A549 (cell line): ENCODE data around the gene DMRT1. TPM values are rescaled to one million over a fixed set of nuclear protein-coding genes. Genes with fewer than 3 reads are reported as not detected.

Experiments used
- ATAC-seq, 2 experiments: fragments of 200-7000 bp in 1 of 2; fragments of >200 bp in 1 of 2; cut with Nextera tagmentation in 1 of 2; cut with Tn5 transposase in 1 of 2; 3 replicates each; pipeline versions ENCODE4 v1.8.0 to v1.9.1; 2018 to 2020; ENCODE audit warnings: mild to moderate bottlenecking in 1 of 2, moderate library complexity in 1 of 2
- CTCF ChIA-PET: fragments of 300-600 bp; sonication (Branson Sonifier 250); formaldehyde crosslinking; extraction: SDS; loops from one replicate; lab custom pipeline; 2021; ENCODE audit warnings: antibody characterized with exemption, inconsistent platforms; lab: Yijun Ruan, JAX
- POLR2A ChIA-PET: fragments of 350-600 bp; formaldehyde crosslinking; extraction: SDS; loops from one replicate; lab custom pipeline; 2021; ENCODE audit warnings: antibody characterized with exemption, inconsistent platforms; lab: Yijun Ruan, JAX
- DNase-seq, 2 experiments: peaks; one replicate each; pipeline versions ENCODE4 v3.0.0 to v3.0.0-alpha.2; 2011 to 2016; ENCODE audit warnings: low read depth in 1 of 2, low spot score in 1 of 2
- FAIRE-seq: peaks from 2 replicates; lab custom pipeline; 2011; peaks lifted over from hg19 to GRCh38; lab: Jason Lieb, UNC
- H3K27ac ChIP-seq, 2 experiments: fragments of >200 bp; sonication (Bioruptor Twin); formaldehyde crosslinking; 3 replicates each; pipeline ENCODE4 v1.5.1; 2016 to 2017
- H3K4me1 ChIP-seq: fragments of >200 bp; sonication (Bioruptor Twin); formaldehyde crosslinking; 3 replicates; pipeline ENCODE4 v1.6.1; 2016
- H3K4me2 ChIP-seq: fragments of >200 bp; sonication (Bioruptor Twin); formaldehyde crosslinking; 3 replicates; pipeline ENCODE4 v1.6.1; 2016
- H3K4me3 ChIP-seq: fragments of >200 bp; sonication (Bioruptor Twin); formaldehyde crosslinking; 3 replicates; pipeline ENCODE4 v1.5.1; 2016
- H3K9me3 ChIP-seq: fragments of >200 bp; sonication (Bioruptor Twin); formaldehyde crosslinking; 3 replicates; pipeline ENCODE4 v1.6.1; 2016
- BHLHE40 ChIP-seq: IDR thresholded peaks from 2 replicates; pipeline ENCODE4 v1.6.1; 2012; ENCODE audit warnings: low read depth, low read length, inconsistent platforms
- CEBPB ChIP-seq, 2 experiments: fragments of >200 bp in 1 of 2; sonication (Bioruptor Twin) in 1 of 2; formaldehyde crosslinking in 1 of 2; IDR thresholded peaks; 2 replicates each; pipeline ENCODE4 v1.6.1; 2012 to 2016
- ELK1 ChIP-seq: fragments of 150-350 bp; IDR thresholded peaks from 2 replicates; pipeline ENCODE4 v1.6.1; 2014; ENCODE audit warnings: low read depth, mild to moderate bottlenecking, low read length
- FOSB ChIP-seq: fragments of 250-450 bp; sonication (Bioruptor Pico); IDR thresholded peaks from 2 replicates; pipeline ENCODE4 v1.5.0; 2020; ENCODE audit warnings: mild to moderate bottlenecking, moderate library complexity
- FOSL2 ChIP-seq, 2 experiments: fragments of 450-650 bp in 1 of 2; fragments of >200 bp in 1 of 2; sonication (Bioruptor Twin) in 1 of 2; formaldehyde crosslinking; IDR thresholded peaks; 2 replicates each; pipeline versions ENCODE4 v1.5.0 to v1.6.1; 2016 to 2020; ENCODE audit warnings: mild to moderate bottlenecking in 1 of 2, moderate library complexity in 1 of 2
- HEYL ChIP-seq: fragments of 250-450 bp; sonication (Bioruptor Pico); IDR thresholded peaks from 2 replicates; pipeline ENCODE4 v1.8.0; 2021; ENCODE audit warnings: mild to moderate bottlenecking, moderate library complexity
- KDM1A ChIP-seq: fragments of 200-600 bp; sonication (generic); IDR thresholded peaks from 2 replicates; pipeline ENCODE4 v1.6.1; 2016; ENCODE audit warnings: low read depth, mild to moderate bottlenecking
- MAFK ChIP-seq: fragments of 450-650 bp; IDR thresholded peaks from 2 replicates; pipeline ENCODE4 v1.6.1; 2014; ENCODE audit not compliant: partially characterized antibody
- MYC ChIP-seq: IDR thresholded peaks from 2 replicates; pipeline ENCODE4 v1.6.1; 2012; ENCODE audit warnings: mild to moderate bottlenecking, inconsistent platforms, low read length, improper control_type of control experiment, borderline replicate concordance
- NFE2L2 ChIP-seq: fragments of 150-350 bp; conservative IDR thresholded peaks from 2 replicates; pipeline ENCODE4 v1.6.1; 2014; ENCODE audit warnings: low read length
- NR3C1 ChIP-seq: fragments of >200 bp; sonication (Bioruptor Twin); formaldehyde crosslinking; IDR thresholded peaks from 3 replicates; pipeline ENCODE4 v1.6.1; 2017
- PHF8 ChIP-seq: fragments of 200-600 bp; sonication (generic); IDR thresholded peaks from 2 replicates; pipeline ENCODE4 v1.6.1; 2016; ENCODE audit warnings: low read depth, mild to moderate bottlenecking, antibody characterized with exemption, moderate library complexity, borderline replicate concordance
- RCOR1 ChIP-seq: fragments of 150-350 bp; IDR thresholded peaks from 2 replicates; pipeline ENCODE4 v1.6.1; 2014; ENCODE audit warnings: antibody characterized with exemption, low read length, low read depth
- SREBF2 ChIP-seq: fragments of 450-650 bp; IDR thresholded peaks from 2 replicates; pipeline ENCODE4 v1.6.1; 2014; ENCODE audit warnings: mild to moderate bottlenecking, moderate library complexity
- ZC3H11A ChIP-seq: fragments of 450-650 bp; IDR thresholded peaks from 2 replicates; pipeline ENCODE4 v1.6.1; 2014; ENCODE audit warnings: antibody characterized with exemption, mild to moderate bottlenecking
- ZNF302 ChIP-seq: fragments of 250-450 bp; sonication (Bioruptor Pico); IDR thresholded peaks from 2 replicates; pipeline ENCODE4 v1.9.0; 2021; ENCODE audit warnings: inconsistent platforms, mild to moderate bottlenecking, moderate library complexity
- ZSCAN20 ChIP-seq: fragments of 250-450 bp; sonication (Bioruptor Pico); IDR thresholded peaks from 2 replicates; pipeline ENCODE4 v1.8.0; 2022; ENCODE audit warnings: mild to moderate bottlenecking, moderate library complexity
- WGBS: methylation state at CpG from one replicate; pipeline ENCODE4 v1.1.6; 2017; ENCODE audit errors: missing lambda C conversion rate; 5-methylcytosine and 5-hydroxymethylcytosine counted together
- polyA plus RNA-seq, 4 experiments: library from polyadenylated mRNA; depleted of rRNA in 3 of 4; stranded (reverse); fragments of >200 nt; fragmentation: RNase III in 1 of 4; extraction: RNeasy Plus Mini Kit Qiagen cat#74134 plus additional on column Dnase treatment in 1 of 4; gene quantifications; 2 replicates in 3 of 4; 3 replicates in 1 of 4; pipeline ENCODE4 v1.2.3, GENCODE V29; 2011 to 2017
- TF ChIP-seq, protein P1 (sequence below): fragments of 200-600 bp; sonication (generic); IDR thresholded peaks from 2 replicates; pipeline ENCODE4 v1.6.1; 2016; ENCODE audit warnings: antibody characterized with exemption, mild to moderate bottlenecking, moderate library complexity
- TF ChIP-seq, protein P2 (sequence below): IDR thresholded peaks from 2 replicates; pipeline ENCODE4 v1.6.1; 2012; ENCODE audit warnings: low read depth, borderline replicate concordance

DMRT1 gene
- polyA plus RNA-seq, 2 of the 4 experiments (the other 2 are of a cell fraction), result not detected

- Histone ChIP-seq H3K4me1 (no peaks in the 10 kb centered on the region; the same call in 2 of the 3 replicates), H3K4me3 (no peak overlapping the region), H3K27ac (no peak overlapping the region), H3K4me2 (no peak overlapping the region), H3K9me3 (no peaks in the 10 kb centered on the region)
- no peak for DNase-seq
- ChIA-PET CTCF (interaction anchor here (0.7 to 1.2 kb wide), 5 partner anchors 10 to 55 kb away, joined by 3 to 4 read pairs (median 3); no protein-coding TSS in a partner anchor), POLR2A (no interaction called here)
- TF ChIP-seq KDM1A (no peak), NFE2L2 (no peak), HEYL (CRISPR knock-in tag) (no peak), FOSB (CRISPR knock-in tag) (no peak), CEBPB (IDR thresholded peaks at IDR 0.05) (no peak), MYC (no peak), ZSCAN20 (CRISPR knock-in tag) (no peak), BHLHE40 (no peak), ZC3H11A (no peak), ZNF302 (CRISPR knock-in tag) (no peak), SREBF2 (no peak), RCOR1 (no peak), FOSL2 (IDR thresholded peaks at IDR 0.05) (no peak), FOSL2 (CRISPR knock-in tag; IDR thresholded peaks at IDR 0.05) (no peak)
- TF ChIP-seq, protein P1, sequence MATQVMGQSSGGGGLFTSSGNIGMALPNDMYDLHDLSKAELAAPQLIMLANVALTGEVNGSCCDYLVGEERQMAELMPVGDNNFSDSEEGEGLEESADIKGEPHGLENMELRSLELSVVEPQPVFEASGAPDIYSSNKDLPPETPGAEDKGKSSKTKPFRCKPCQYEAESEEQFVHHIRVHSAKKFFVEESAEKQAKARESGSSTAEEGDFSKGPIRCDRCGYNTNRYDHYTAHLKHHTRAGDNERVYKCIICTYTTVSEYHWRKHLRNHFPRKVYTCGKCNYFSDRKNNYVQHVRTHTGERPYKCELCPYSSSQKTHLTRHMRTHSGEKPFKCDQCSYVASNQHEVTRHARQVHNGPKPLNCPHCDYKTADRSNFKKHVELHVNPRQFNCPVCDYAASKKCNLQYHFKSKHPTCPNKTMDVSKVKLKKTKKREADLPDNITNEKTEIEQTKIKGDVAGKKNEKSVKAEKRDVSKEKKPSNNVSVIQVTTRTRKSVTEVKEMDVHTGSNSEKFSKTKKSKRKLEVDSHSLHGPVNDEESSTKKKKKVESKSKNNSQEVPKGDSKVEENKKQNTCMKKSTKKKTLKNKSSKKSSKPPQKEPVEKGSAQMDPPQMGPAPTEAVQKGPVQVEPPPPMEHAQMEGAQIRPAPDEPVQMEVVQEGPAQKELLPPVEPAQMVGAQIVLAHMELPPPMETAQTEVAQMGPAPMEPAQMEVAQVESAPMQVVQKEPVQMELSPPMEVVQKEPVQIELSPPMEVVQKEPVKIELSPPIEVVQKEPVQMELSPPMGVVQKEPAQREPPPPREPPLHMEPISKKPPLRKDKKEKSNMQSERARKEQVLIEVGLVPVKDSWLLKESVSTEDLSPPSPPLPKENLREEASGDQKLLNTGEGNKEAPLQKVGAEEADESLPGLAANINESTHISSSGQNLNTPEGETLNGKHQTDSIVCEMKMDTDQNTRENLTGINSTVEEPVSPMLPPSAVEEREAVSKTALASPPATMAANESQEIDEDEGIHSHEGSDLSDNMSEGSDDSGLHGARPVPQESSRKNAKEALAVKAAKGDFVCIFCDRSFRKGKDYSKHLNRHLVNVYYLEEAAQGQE, result no peak
- TF ChIP-seq, protein P2, sequence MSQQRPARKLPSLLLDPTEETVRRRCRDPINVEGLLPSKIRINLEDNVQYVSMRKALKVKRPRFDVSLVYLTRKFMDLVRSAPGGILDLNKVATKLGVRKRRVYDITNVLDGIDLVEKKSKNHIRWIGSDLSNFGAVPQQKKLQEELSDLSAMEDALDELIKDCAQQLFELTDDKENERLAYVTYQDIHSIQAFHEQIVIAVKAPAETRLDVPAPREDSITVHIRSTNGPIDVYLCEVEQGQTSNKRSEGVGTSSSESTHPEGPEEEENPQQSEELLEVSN, result no peak
- 37% methylated on average over 14 of the region's 16 CpGs for WGBS
- FAIRE-seq, result no peak
- peak in 1 of 2 experiments; percentile 57; a peak in 3 of 6 replicates for ATAC-seq
Observed at GRCh38 chr9:981491-981898, 140.0 kb downstream of the DMRT1 start.

DNA sequence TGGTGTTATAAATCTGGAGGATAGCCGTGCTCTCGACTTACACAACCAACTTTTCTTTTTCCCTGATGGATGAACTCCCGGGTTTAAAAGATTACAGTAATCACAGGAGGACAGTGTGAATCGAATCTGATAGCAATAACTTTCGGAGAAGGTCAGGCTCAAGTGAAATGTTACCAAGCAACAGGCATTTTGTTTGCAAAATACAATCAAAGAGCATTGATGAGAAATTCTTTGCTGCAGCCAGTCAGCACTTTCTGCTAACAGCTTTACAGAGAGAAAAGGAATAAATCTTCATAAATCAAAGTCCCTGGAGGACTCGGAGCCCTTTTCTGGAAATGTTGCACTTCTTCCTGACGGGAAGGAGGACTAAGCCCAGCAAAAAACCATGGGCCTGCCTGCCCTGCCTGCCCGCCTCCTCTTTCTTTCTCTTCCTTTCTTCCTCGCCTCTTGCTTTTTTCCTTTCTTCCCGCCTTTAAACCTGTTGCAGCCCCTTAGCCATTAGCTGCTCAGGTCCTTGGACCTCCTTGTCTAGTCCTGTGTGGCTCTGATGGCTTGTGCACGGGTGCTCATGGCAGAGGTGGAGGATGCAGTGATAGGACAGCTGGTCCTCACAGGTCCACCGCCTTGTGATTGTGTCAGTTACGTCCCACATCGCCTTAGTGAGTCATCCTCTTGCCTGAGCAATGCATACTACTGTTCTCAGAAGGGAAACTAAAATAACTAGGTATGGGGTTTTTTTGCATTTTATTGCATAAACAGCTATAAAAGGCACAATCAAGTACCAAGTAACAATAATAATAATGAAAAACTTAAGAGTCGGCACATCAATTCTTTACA lies 141.1 kb downstream of the DMRT1 start:
- DNase-seq (no peak), FAIRE-seq (no peak)
- H3K4me1 ChIP-seq, result no peaks in the 10 kb centered on the region
- no peak overlapping the region for H3K4me3 ChIP-seq
- POLR2A ChIA-PET, result no interaction called here
- no peak for TF ChIP-seq NR3C1
- no peak for TF ChIP-seq ELK1
- no peak for TF ChIP-seq PHF8
- TF ChIP-seq, protein P2, result no peak
- no peak for TF ChIP-seq SREBF2
- peak; percentile 23 for TF ChIP-seq MAFK
- TF ChIP-seq, all 56 proteins: peak for 1
- Histone ChIP-seq H3K27ac (no peak overlapping the region), H3K9me3 (no peaks in the 10 kb centered on the region), H3K4me2 (no peak overlapping the region)
- CTCF ChIA-PET, result interaction anchor here (0.6 to 1.2 kb wide), 4 partner anchors 9 to 89 kb away, joined by 3 read pairs; no protein-coding TSS in a partner anchor
- no peak for ATAC-seq
- WGBS, result 32% methylated on average over 15 of the region's 15 CpGs
